HS-27A (cell line): ENCODE measurements around the gene CYP2W1.
A peak's percentile ranks its signal among the peaks of the same experiment; 100 is the strongest.
"Not testable (repeated sequence)": the region's sequence is repeated elsewhere in the genome, so short reads cannot be mapped to it uniquely, and the experiment has no call there.

ENCODE experiments used
- DNase-seq: peaks from one replicate; pipeline ENCODE4 v3.0.0-alpha.2; 2012; ENCODE audit warnings: low read depth, missing footprints

Gene CYP2W1

DNA sequence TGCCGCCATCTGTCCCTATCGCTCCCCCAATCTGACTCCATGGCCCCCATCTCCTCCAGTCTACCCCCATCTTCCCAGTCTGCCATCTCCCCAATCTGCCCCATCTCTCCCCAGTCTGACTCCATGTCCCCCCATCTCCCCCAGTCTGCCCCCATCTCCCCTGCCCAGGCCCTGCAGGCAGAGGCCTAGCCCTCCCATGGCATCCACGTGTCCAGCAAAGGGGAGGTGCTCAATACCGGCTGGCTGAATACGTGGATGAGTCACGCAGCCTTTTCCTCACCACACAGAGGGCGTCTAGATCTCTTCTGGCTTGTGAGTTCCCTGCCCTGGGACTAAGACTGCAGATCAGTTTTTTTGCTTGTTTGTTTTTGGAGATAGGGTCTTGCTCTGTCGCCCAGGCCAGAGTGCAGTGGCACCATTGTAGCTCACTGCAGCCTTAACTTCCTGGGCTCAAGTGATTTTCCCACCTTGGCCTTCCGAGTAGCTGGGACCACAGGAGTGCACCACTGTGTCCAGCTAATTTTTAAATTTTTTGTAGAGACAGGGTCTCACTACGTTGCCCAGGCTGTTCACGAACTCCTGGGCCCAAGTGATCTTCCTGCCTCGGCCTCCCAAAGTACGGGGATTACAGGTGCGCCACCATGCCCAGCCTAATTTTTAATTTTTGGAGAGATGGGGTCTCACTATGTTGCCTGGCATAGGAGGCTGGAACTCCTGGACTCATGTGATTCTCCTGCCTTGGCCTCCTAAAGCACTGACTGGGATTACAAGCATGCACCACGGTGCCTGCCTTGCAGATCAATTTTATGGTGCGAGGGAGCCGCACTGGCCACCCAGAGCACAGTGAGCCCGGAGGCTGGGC lies 46.0 kb downstream of the CYP2W1 start:
- peak; percentile 29 for DNase-seq

GRCh38 chr7:1029637-1030443 lies 46.9 kb downstream of the CYP2W1 start:
- no peak for DNase-seq

GRCh38 chr7:1030444-1031070 lies 47.6 kb downstream of the CYP2W1 start:
- no peak for DNase-seq

GRCh38 chr7:1031716-1032455 lies 48.9 kb downstream of the CYP2W1 start:
- DNase-seq, result no peak

GRCh38 chr7:1032536-1033181 lies 49.7 kb downstream of the CYP2W1 start:
- no peak for DNase-seq

GRCh38 chr7:1033546-1034145 lies 50.7 kb downstream of the CYP2W1 start:
- DNase-seq, result no peak

GRCh38 chr7:1034769-1035168 lies 51.8 kb downstream of the CYP2W1 start:
- DNase-seq, result not testable (repeated sequence)

DNA sequence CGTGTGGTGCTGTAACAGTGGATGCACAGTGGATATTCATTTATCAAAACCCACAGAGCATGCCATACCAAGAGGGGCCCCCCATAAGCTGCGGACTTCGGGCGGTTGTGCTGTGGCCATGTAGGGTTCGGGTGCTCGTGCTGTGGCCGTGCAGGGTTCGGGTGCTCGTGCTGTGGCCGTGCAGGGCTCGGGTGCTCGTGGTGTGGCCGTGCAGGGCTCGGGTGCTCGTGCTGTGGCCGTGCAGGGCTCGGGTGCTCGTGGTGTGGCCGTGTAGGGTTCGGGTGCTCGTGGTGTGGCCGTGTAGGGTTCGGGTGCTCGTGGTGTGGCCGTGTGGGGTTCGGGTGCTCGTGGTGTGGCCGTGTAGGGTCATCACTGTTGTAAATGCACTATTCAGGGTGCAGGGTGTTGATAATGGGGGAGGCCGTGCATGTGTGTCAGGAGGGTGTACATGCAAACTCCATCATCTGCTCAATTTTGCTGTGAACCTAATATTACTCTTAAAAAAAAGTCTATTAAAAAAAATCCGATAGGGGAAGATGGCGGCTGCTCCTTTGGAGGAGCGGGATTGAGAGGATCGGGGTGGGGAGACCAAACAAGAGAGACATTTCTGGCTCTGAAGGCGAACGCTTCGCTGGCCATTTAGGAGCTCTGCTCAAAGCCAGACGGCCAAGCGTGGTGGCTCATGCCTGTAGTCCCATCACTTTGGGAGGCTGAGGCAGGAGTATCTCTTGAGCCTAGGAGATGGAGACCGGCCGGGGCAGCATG lies 53.4 kb downstream of the CYP2W1 start:
- not testable (repeated sequence) for DNase-seq
